Kidney (tissue), 14 donors: ENCODE data around the gene LIPC. TPM values are rescaled to one million over a fixed set of nuclear protein-coding genes. Genes with fewer than 3 reads are reported as not detected.

Experiments used
- DNase-seq, 5 donors: peaks; one replicate each; pipeline ENCODE4 v3.0.0-alpha.2; 2013 to 2020
- FAIRE-seq: peaks from 2 replicates; lab custom pipeline; 2012; peaks lifted over from hg19 to GRCh38; lab: Jason Lieb, UNC
- H3K27ac ChIP-seq, 2 donors: one replicate each; pipeline ENCODE4 v1.7.0; 2013; ENCODE audit warnings: low read depth in 2 of 2, low read length in 2 of 2, inconsistent platforms in 1 of 2
- H3K27me3 ChIP-seq: one replicate; pipeline ENCODE4 v1.7.1; 2013; ENCODE audit warnings: low read length, inconsistent platforms; ENCODE audit not compliant: control insufficient read depth, insufficient read depth
- H3K36me3 ChIP-seq, 3 donors: one replicate each; pipeline versions ENCODE4 v1.7.0 to v1.7.1; 2013; ENCODE audit warnings: low read length in 3 of 3, control low read depth in 1 of 3, inconsistent platforms in 1 of 3; ENCODE audit not compliant: insufficient read depth in 3 of 3, control insufficient read depth in 2 of 3
- H3K4me1 ChIP-seq, 3 donors: one replicate each; pipeline versions ENCODE4 v1.7.0 to v1.7.1; 2013; ENCODE audit warnings: low read length in 3 of 3, inconsistent platforms in 1 of 3, low read depth in 1 of 3; ENCODE audit not compliant: control insufficient read depth in 2 of 3, insufficient read depth in 2 of 3
- H3K4me3 ChIP-seq, 3 donors: one replicate each; pipeline versions ENCODE4 v1.7.0 to v1.8.1; 2013; ENCODE audit warnings: low read length in 3 of 3, control low read depth in 1 of 3, inconsistent platforms in 1 of 3
- H3K9ac ChIP-seq, 3 donors: one replicate each; pipeline versions ENCODE4 v1.7.0 to v1.7.1; 2013; ENCODE audit warnings: low read length in 3 of 3, control low read depth in 1 of 3, inconsistent platforms in 1 of 3
- H3K9me3 ChIP-seq, 3 donors: one replicate each; pipeline versions ENCODE4 v1.7.0 to v1.7.1; 2013; ENCODE audit warnings: low read length in 3 of 3, control low read depth in 1 of 3, inconsistent platforms in 1 of 3; ENCODE audit not compliant: control insufficient read depth in 2 of 3, insufficient read depth in 1 of 3
- intact Hi-C: fragments of 100-400 bp; cut with DNase I; formaldehyde crosslinking; loops from one replicate; pipeline ENCODE4 v1.11.1; 2022
- polyA plus RNA-seq: library from polyadenylated mRNA; stranded (reverse); fragments of 350-450 nt; fragmentation: Illumina TruSeq; extraction: RNeasy Lipid Tissue Mini Kit (QIAGEN cat#74804); gene quantifications from one replicate; pipeline ENCODE4 v1.2.3, GENCODE V29; 2014; ENCODE audit warnings: low read depth, low replicate concordance; ENCODE audit not compliant: insufficient read depth
- total RNA-seq: library from RNA; stranded (reverse); fragmentation: NEBNext Ultra II Directional; extraction: Animal tissue kit (Norgen Biotek cat#: 25700); gene quantifications from one replicate; pipeline ENCODE4 v1.2.1, GENCODE V29; 2021
- TF ChIP-seq, protein P1 (sequence below): IDR thresholded peaks from 3 replicates; pipeline ENCODE4 v1.5.1; 2012; ENCODE audit warnings: mild to moderate bottlenecking, moderate library complexity, borderline replicate concordance; ENCODE audit not compliant: insufficient read depth; ENCODE audit errors: extremely low read depth
- donor health status: control.
- donor health status: control.
- donor health status: control.
- donor health status: control.
- donor health status: control.
- donor health status: DM: yes; HTN: yes; CAD: no.
- donor health status: Normal renal cell carcinoma (clear cell type).

LIPC gene
- total and polyA plus RNA-seq, 2 donors from 2014 or later, result 9.9 to 21.6 TPM

DNA sequence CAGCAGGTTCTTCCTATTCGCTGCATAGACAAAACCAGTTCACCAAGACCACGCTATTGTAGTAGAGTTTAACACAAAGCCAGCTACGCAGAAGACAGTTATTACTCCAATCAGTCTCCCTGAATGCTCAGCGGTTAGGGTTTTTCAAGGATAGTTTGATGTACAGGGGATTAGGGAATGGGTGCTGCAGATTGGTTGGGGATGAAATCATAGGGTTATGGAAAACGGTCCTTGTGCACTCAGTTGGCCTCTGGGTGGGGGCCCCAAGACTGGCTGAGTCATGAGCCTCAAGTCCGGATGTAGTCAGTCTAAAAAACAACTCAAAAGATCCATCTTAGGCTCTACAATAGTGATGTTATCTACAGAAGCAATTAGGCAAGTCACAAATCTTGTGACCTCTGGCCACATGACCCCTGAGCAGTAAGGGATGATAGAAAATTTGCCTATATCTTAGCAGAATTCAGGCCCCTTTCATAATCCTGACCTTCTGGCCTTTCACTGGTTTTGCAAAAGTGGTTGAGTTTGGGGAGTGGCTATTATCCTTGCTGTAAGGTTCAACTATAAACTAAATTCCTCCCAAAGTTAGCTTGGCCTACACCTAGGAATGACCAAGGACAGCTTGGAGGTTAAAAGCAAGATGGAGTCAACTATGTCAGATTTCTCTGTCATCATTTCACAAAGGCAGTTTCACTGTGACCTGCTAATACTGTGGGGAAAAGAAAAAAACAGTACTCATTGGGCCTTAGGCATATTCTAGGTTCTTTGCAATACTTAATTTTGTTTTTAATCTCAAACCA, 57.7 kb downstream of the LIPC start:
- DNase-seq (no peak), FAIRE-seq (no peak)
- TF ChIP-seq, protein P1, sequence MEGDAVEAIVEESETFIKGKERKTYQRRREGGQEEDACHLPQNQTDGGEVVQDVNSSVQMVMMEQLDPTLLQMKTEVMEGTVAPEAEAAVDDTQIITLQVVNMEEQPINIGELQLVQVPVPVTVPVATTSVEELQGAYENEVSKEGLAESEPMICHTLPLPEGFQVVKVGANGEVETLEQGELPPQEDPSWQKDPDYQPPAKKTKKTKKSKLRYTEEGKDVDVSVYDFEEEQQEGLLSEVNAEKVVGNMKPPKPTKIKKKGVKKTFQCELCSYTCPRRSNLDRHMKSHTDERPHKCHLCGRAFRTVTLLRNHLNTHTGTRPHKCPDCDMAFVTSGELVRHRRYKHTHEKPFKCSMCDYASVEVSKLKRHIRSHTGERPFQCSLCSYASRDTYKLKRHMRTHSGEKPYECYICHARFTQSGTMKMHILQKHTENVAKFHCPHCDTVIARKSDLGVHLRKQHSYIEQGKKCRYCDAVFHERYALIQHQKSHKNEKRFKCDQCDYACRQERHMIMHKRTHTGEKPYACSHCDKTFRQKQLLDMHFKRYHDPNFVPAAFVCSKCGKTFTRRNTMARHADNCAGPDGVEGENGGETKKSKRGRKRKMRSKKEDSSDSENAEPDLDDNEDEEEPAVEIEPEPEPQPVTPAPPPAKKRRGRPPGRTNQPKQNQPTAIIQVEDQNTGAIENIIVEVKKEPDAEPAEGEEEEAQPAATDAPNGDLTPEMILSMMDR, result no peak
- intact Hi-C loops, result no loop called here
- Histone ChIP-seq H3K4me1 (no peaks in the 10 kb centered on the region), H3K4me3 (no peak overlapping the region), H3K9ac (no peak overlapping the region), H3K9me3 (peaks cover 0 to 4% (median 0%) of the 10 kb centered on the region in 3 donors), H3K27me3 (no peaks in the 10 kb centered on the region), H3K27ac (no peak overlapping the region), H3K36me3 (no peaks in the 10 kb centered on the region)

DNA sequence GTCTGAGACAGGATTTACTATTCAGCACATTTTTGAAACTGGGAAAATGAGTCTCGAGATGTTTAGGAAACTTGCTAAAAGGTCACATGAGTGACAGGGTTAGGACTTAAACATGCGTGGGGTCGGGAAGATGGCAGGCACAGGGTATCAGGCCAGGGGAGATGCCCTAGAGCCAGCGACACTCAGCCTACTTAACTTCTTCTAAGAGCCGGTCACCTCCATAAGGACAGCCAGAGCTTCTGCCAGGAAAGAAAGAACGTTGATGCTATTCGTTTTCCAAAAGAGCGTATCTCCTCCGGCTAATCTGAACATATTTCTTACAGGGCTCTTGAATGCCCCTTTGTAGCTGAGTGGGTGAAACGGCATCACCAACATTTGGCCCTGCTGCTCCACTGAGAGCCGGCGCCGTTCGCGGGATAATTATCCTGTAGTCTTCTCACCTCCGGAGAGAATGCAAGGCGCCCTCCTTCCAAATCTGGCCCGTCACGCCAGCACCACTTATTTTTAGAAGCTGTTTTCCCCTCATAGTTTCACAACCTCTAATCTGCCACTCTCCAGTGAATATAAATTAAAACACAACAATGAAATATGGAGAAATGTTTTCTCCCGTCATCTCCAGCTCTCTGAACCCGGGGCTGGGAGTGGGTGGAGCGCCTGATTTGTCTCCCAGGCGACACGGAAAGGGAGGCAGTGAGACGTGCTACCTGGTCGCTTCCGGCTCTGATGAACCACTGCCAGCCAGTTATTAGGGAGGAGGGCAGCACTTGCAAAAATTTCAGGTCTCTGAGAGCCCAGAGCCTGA, 58.5 kb downstream of the LIPC start:
- FAIRE-seq, result no peak
- Histone ChIP-seq H3K9ac (no peak overlapping the region), H3K4me3 (peak overlapping the region in 1 of 3 donors; percentile 15), H3K9me3 (peaks cover 0 to 4% (median 0%) of the 10 kb centered on the region in 3 donors), H3K27ac (peak overlapping the region; percentile 39 to 61), H3K27me3 (no peaks in the 10 kb centered on the region), H3K36me3 (no peaks in the 10 kb centered on the region), H3K4me1 (no peaks in the 10 kb centered on the region)
- peak in 2 of 5 donors; percentile 75 to 88 for DNase-seq
- intact Hi-C loops, result no loop called here
- TF ChIP-seq, protein P1, result no peak

DNA sequence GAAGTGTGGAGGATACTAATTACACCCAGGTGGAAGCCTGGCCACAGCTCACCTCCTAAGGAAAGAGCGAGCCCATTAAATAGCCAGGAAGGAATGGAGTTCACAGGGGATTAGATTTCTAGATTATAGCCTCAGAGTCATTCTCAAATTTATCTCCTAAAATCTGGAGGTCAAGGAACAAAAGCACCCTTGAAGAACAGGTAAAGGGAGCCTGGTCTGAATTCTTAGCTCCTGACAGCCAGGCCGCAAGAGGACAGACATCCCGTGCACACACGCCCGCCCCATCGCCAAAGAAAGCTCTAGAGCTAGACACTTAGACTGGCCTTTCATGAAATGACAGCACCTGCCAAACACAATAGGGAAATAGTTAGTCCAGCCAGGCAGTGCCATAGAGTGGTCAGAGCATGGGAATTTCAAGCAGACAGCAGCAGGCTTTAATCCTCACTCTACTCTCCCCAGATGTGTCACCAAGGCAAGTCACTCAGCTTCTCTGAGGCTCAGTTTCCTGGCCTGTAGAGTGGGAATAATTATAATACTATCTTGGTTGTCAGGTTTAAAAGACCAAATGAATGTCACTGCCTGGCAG, 59.2 kb downstream of the LIPC start:
- TF ChIP-seq, protein P1, result no peak
- H3K4me3 ChIP-seq, result no peak overlapping the region
- no peak for DNase-seq
- H3K27me3 ChIP-seq, result no peaks in the 10 kb centered on the region
- peak overlapping the region; percentile 23 to 39 for H3K27ac ChIP-seq
- H3K9ac ChIP-seq, result no peak overlapping the region
- peaks cover 0 to 4% (median 0%) of the 10 kb centered on the region in 3 donors for H3K9me3 ChIP-seq
- intact Hi-C loops, result no loop called here
- FAIRE-seq, result no peak
- H3K4me1 ChIP-seq, result no peaks in the 10 kb centered on the region
- no peaks in the 10 kb centered on the region for H3K36me3 ChIP-seq
